Mesangial cell (primary cell): ENCODE data around the gene NUDT11. TPM values are rescaled to one million over a fixed set of nuclear protein-coding genes. Genes with fewer than 3 reads are reported as not detected.

Experiments
- total RNA-seq: library from RNA; depleted of rRNA; stranded (reverse); fragments of >200 nt; gene quantifications from 2 replicates; pipeline ENCODE4 v1.2.3, GENCODE V29; 2015

NUDT11 gene
- 5.7 and 8.5 TPM in 2 replicates for total RNA-seq

DNA sequence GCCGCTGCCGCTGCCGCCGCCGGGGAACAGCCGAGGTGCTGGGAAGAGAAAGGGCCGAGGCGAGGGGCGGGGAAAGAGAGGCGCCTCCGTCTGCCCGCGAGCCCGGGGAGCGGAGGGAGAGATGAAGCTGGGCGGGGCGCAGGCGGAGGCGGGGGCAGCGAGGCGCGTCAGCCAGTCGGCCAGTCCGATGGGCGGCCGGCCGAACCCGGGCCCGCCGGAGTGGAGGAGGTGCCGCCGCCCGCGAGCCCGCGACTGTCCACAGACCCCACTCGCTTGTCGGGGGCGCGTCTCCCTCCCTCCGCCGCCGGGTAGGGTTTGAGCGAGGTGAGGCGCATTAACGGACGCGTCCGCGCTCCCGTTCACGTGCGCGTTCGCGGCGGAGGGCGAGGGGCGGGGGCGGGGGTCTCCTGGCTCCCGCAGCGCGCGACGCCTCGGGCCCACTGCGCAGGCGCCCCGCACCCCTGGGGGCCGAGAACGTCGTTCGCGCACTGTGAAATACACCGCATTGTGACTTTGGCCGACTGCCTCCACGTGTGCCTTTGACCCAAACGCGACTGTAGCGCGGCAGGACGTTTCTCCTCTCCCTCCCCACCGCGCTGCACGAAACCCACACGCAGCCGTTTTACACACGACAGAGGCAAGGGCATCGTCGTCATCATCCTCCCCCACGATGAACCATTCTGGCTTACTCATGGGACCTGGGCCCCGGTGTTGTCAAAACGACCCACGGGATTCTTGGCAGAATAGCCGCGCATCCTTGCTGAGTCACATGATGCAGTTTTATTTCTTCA lies at the start of gene NUDT11:
TSS of gene NUDT11 (minus strand) at position 92 of the 791 bp plus-strand sequence. CDS start 148 bp downstream, outside the sequence.

Other genes with a start within 250 kb of the NUDT11 start
- gene NUDT10, start 163.8 kb downstream of the NUDT11 start, total RNA-seq, result 3.8 and 4.2 TPM in 2 replicates
- gene CENPVL3, start 122.3 kb upstream of the NUDT11 start, total RNA-seq, result under 0.01 and 0.33 TPM in 2 replicates
- gene CENPVL2, start 186.2 kb upstream of the NUDT11 start, total RNA-seq, result not detected in 2 replicates
- not detected in 2 replicates for gene CENPVL1, start 213.9 kb upstream of the NUDT11 start, total RNA-seq
- 3.3 and 5.2 TPM in 2 replicates for gene GSPT2, start 246.8 kb upstream of the NUDT11 start, total RNA-seq